Peyer's patch (tissue), 4 donors: ENCODE results near the gene ARSI.

Source experiments
- CTCF ChIP-seq, 6 experiments: fragments of 450-650 bp in 4 of 6; fragments of 200-600 bp in 2 of 6; sonication (generic) in 1 of 6; IDR thresholded peaks; one replicate each; pipeline ENCODE4 v1.5.1; 2017 to 2019; ENCODE audit warnings: antibody characterized with exemption in 6 of 6, mild to moderate bottlenecking in 3 of 6, moderate library complexity in 1 of 6
- POLR2A ChIP-seq, 2 donors: fragments of 450-650 bp; IDR thresholded peaks; one replicate each; pipeline ENCODE4 v1.5.1; 2017; ENCODE audit warnings: antibody characterized with exemption in 2 of 2, mild to moderate bottlenecking in 2 of 2, moderate library complexity in 2 of 2

- TF ChIP-seq CTCF (IDR thresholded peaks at IDR 0.05), result no peak
- TF ChIP-seq POLR2A (IDR thresholded peaks at IDR 0.05), result no peak
These were observed 39.9 kb upstream of the ARSI start for GRCh38 chr5:150342583-150342982.
